Measurements from ENCODE around the gene UNC13A. TPM values are rescaled to one million over a fixed set of nuclear protein-coding genes. Genes with fewer than 3 reads are reported as not detected.

Gene UNC13A
- polyA plus RNA-seq, 1 of the 3 experiments (the other 2 are of a cell fraction): 0.38 TPM

- TF ChIP-seq, protein P1, sequence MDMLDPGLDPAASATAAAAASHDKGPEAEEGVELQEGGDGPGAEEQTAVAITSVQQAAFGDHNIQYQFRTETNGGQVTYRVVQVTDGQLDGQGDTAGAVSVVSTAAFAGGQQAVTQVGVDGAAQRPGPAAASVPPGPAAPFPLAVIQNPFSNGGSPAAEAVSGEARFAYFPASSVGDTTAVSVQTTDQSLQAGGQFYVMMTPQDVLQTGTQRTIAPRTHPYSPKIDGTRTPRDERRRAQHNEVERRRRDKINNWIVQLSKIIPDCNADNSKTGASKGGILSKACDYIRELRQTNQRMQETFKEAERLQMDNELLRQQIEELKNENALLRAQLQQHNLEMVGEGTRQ (IDR thresholded peaks at IDR 0.05; ENCODE audit: borderline replicate concordance, low read depth, low read length): no peak
- TF ChIP-seq, protein P2, sequence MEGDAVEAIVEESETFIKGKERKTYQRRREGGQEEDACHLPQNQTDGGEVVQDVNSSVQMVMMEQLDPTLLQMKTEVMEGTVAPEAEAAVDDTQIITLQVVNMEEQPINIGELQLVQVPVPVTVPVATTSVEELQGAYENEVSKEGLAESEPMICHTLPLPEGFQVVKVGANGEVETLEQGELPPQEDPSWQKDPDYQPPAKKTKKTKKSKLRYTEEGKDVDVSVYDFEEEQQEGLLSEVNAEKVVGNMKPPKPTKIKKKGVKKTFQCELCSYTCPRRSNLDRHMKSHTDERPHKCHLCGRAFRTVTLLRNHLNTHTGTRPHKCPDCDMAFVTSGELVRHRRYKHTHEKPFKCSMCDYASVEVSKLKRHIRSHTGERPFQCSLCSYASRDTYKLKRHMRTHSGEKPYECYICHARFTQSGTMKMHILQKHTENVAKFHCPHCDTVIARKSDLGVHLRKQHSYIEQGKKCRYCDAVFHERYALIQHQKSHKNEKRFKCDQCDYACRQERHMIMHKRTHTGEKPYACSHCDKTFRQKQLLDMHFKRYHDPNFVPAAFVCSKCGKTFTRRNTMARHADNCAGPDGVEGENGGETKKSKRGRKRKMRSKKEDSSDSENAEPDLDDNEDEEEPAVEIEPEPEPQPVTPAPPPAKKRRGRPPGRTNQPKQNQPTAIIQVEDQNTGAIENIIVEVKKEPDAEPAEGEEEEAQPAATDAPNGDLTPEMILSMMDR (IDR thresholded peaks at IDR 0.05): peak; percentile 52
Observed at GRCh38 chr19:17725422-17726078, 37.4 kb upstream of the UNC13A start (continued).

- POLR2A ChIA-PET: no interaction called here
- Histone ChIP-seq H3K9me3 (no peaks in the 10 kb centered on the region), H3K27me3 (ENCODE audit: insufficient read depth) (no peaks in the 10 kb centered on the region), H3K4me3 (ENCODE audit: low read depth in 2 of 2, low read length in 1 of 2) (no peak overlapping the region), H3K9me2 (no peaks in the 10 kb centered on the region), H2AFZ (ENCODE audit: low read depth) (no peak overlapping the region), H3K79me2 (ENCODE audit: insufficient read depth) (peaks cover 46% of the 10 kb centered on the region), H3K27ac (ENCODE audit: low read depth in 2 of 2, low read length in 1 of 2) (no peak overlapping the region), H3K4me2 (no peak overlapping the region), H3F3A (replicated peaks; ENCODE audit: insufficient read depth) (no peaks in the 10 kb centered on the region), H3K36me3 (replicated peaks in 1 of 2; ENCODE audit: control insufficient read depth in 1 of 2, insufficient read depth in 2 of 2, low read length in 1 of 2) (peaks cover 25 to 36% of the 10 kb centered on the region in 2 experiments), H4K20me1 (ENCODE audit: insufficient read depth) (peaks cover 40% of the 10 kb centered on the region), H3K4me1 (ENCODE audit: control insufficient read depth in 1 of 2, insufficient read depth in 2 of 2, low read depth in 1 of 2, low read length in 1 of 2) (peaks cover 12 to 20% of the 10 kb centered on the region in 2 experiments; a peak in 2 of 4 replicates), H3K9ac (no peak overlapping the region)
- TF ChIP-seq, protein P3, sequence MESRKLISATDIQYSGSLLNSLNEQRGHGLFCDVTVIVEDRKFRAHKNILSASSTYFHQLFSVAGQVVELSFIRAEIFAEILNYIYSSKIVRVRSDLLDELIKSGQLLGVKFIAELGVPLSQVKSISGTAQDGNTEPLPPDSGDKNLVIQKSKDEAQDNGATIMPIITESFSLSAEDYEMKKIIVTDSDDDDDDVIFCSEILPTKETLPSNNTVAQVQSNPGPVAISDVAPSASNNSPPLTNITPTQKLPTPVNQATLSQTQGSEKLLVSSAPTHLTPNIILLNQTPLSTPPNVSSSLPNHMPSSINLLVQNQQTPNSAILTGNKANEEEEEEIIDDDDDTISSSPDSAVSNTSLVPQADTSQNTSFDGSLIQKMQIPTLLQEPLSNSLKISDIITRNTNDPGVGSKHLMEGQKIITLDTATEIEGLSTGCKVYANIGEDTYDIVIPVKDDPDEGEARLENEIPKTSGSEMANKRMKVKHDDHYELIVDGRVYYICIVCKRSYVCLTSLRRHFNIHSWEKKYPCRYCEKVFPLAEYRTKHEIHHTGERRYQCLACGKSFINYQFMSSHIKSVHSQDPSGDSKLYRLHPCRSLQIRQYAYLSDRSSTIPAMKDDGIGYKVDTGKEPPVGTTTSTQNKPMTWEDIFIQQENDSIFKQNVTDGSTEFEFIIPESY (IDR thresholded peaks at IDR 0.05; ENCODE audit: borderline replicate concordance, low read depth): no peak
- TF ChIP-seq RFX5 (IDR thresholded peaks at IDR 0.05; ENCODE audit: low read length) (no peak), SMC3 (IDR thresholded peaks at IDR 0.05; ENCODE audit: low read depth, low read length) (no peak), EZH2phosphoT487 (IDR thresholded peaks at IDR 0.05; ENCODE audit: borderline replicate concordance, low read depth) (no peak), MEF2A (IDR thresholded peaks at IDR 0.05; ENCODE audit: borderline replicate concordance, low read depth) (no peak), JUND (IDR thresholded peaks at IDR 0.05) (no peak), NRF1 (IDR thresholded peaks at IDR 0.05; ENCODE audit: low read depth, low read length) (no peak), POLR2AphosphoS5 (IDR thresholded peaks at IDR 0.05; ENCODE audit: low read depth, low read length) (no peak), TEAD4 (IDR thresholded peaks at IDR 0.05; ENCODE audit: borderline replicate concordance, insufficient read depth) (no peak), RAD21 (IDR thresholded peaks at IDR 0.05; ENCODE audit: low read length) (no peak)
- TF ChIP-seq, protein P2 (IDR thresholded peaks at IDR 0.05): no peak
- no peak for DNase-seq
- CTCF ChIA-PET: interaction anchor here (1.2 kb wide), 1 partner anchor 9 kb away, joined by 3 read pairs; no protein-coding TSS in a partner anchor
- WGBS (ENCODE audit: low lambda C conversion rate): 94% methylated on average over 3 of the region's 7 CpGs
Observed at GRCh38 chr19:17724655-17725054, 36.5 kb upstream of the UNC13A start.
